CMK (cell line): ENCODE measurements around the gene OXCT1.
"Not testable (repeated sequence)": the region's sequence is repeated elsewhere in the genome, so short reads cannot be mapped to it uniquely, and the experiment has no call there.

Experiments
- DNase-seq: peaks from one replicate; pipeline ENCODE4 v3.0.0-alpha.2; 2010; ENCODE audit warnings: low read depth

OXCT1 gene

DNA sequence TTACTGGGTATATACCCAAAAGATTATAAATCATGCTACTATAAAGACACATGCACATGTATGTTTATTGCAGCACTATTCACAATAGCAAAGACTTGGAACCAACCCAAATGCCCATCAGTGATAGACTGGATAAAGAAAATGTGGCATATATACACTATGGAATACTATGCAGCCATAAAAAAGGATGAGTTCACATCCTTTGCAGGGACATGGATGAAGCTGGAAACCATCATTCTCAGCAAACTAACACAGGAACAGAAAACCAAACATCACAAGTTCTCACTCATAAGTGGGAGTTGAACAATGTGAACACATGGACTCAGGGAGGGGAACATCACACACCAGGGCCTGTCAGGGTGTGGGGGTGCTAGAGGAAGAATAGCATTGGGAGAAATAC, 155.8 kb downstream of the OXCT1 start:
- DNase-seq, result not testable (repeated sequence)

DNA sequence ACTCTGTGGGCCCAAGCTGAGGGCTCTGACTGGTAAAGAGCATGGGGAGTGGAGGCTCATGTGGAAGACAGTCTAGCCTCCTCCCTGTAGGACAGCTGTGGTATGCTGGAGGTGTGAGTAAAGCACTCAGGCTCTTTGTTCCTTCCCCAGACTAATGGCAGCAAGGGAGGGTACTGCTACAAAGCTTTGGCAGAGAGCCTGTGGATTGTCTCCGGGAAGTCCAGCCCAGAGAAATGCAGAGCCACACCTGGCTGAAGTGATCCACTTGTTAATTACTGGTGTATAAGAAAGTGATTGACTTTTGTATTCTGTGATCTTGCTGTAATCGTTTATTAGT, 161.7 kb downstream of the OXCT1 start:
- DNase-seq, result no peak

DNA sequence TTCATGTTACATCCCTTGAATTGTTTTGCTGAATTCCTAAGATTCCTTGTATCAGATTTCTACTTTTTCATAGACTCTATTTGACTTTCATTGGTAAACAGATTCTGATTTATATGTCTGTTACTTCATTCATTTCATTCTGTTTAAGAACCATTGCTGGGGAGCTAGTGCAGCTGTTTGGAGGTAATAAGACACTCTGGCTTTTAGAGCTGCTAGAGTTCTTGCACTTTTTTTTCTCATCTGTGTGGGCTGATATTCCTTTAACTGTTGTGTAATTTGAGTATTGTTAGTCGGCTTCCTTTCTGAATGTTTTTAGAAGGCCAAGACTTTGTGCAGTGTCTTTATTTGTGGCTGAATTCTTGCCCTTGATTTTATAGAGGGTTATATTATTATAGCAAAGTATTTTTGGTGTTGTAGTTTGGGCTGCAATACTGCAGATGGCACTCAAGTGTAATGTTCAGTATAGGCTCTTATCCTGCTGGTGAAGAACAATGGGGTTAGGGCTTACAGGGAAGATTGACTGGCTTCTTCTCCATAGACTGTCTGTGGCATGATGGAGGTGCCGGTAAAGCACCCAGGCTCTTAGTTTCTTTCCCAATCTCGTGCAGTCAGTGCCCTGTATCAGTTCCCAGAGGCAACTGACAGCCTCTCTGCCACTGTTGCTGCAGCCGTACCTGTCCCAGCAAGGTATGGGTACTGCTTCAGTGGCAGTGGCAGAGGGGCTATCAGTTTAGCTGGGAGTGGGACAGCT, 162.2 kb downstream of the OXCT1 start:
- DNase-seq, result no peak

DNA sequence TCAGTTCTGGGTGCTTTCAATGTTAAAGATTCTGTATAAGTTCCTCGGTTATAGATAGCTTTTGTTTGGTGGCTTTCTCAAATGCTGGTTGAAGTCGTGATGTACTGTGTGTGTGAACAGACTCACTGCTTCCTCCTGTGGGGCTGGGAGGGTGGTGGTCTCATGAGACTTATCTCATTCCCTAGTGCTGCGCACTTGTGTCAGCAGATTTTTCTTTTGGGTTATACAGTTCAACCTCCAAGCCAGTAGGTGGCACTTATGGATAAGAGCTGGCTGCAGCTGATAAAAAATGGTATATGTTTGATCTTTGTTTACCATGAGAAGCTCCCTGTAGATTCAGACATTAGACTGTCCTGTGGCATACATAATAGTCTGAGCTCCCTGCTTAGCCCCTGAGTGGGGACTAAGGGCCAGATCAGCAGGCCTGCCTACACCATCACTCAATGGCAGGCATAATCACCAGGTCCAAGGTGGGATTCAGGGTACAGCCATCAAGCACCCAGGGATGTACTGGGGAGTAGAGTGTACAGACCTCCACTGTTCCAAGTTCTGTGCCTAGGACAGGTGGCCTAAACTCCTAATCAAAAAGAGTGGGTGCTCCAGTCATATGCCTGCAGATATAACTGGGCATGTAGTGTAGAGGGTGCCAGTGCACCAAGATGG, 174.2 kb downstream of the OXCT1 start:
- no peak for DNase-seq

DNA sequence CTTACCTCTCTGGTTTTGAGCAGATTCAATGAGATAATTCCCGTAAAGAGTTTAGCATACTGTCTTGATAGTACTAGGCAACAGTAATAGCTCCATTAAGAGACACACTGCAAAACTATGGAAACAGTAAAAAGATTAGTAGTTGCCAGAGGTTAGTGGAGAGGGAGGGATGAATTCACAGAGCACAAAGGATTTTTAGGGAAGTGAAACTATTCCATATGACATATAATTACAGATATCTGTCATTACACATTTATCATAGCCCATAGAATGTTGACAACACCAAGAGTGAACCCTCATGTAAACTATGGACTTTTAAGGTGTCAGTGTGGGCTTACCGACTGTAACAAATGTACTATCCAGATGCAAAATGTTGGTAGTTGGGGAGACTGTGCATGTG, 183.5 kb downstream of the OXCT1 start:
- DNase-seq, result no peak

DNA sequence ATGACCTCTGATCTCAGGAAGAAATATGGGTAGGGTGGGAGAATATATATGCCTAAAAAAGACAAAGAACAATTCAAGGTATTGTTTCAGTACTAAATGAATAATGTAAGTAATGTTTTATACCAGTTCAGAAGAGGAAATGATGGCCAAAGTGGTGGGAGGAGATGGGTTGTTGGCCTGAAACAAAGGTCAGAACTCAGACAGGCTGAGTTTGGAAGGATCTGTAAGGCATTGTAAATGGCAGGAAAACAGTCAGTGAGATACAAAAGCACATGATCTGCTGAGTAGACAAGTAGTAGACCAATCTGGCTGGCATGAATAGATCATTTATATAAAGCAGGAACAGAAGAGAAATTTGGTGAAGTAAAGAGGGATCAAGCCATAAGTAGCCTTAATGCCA, 184.0 kb downstream of the OXCT1 start:
- DNase-seq, result no peak

DNA sequence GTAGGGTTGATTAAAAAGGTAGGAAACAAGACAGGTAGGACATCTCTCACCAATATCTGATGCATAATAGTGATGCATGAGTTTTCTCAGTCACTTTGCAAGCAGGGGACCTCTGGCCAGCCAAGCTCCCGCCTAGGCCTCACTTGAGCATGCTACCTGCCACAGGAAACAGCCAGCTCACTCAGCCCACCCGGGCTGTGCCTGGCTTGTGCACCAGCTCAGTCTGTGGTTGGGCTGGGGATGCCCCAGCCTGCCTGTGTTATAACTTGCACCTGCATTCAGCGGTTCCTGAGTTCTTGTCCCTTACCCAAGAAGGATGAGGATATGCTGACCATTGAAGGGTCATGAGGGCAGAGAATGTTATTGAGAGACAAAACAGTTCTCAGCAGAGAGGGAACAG, 187.0 kb downstream of the OXCT1 start:
- DNase-seq, result no peak

DNA sequence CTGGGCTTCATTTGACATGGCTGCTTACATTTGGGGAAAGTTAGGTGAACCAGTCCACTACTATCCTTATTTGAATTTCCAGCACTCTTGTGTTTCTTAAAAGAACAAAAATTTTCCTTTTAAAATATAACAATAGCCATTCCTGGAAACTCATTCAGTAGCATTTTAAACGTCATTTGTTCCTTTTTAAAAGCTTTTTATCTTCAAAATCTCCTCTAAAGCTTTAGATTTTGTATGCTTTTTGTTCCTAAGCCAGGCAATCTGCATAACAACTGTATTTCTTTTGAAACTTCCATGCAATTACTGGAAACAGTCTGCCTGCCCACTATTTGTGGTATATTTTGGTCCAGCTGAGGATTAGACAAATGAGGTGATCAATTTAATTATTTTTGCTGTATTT, 187.6 kb downstream of the OXCT1 start:
- no peak for DNase-seq

DNA sequence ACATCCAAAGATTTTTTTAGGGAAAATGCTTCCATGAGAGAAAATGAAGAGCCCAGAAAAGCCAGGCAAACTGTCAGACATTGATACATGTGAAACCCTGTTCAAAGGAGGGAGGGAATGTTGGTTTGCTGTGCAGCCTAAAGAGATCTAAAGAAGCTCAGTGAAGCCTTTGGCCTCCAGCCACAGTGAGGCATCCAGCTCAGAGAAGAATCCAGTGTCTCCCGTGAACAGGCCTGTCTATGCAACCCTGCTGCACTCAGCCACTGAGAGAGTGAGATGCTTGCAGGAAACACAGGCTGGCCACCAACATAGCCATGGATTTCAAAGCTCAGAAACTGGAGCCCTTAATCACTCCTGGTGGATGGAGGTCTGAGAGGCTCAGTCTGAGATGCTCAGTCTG, 188.4 kb downstream of the OXCT1 start:
- DNase-seq, result no peak
